SH-SY5Y (cell line): ENCODE measurements around the gene SUCO.

Source experiments
- GATA2 ChIP-seq: IDR thresholded peaks from 2 replicates; pipeline ENCODE4 v1.6.1; 2011; ENCODE audit warnings: mild to moderate bottlenecking, low read depth, low read length
- GATA3 ChIP-seq: IDR thresholded peaks from 2 replicates; pipeline ENCODE4 v1.6.1; 2011; ENCODE audit warnings: low read depth, mild to moderate bottlenecking, low read length, moderate library complexity

- no peak for TF ChIP-seq GATA2
- TF ChIP-seq GATA3 = no peak
Observed at GRCh38 chr1:172537827-172538391, 5.0 kb downstream of the SUCO start.
